ENCODE data around the gene ZNF548.

ZNF548 gene

GRCh38 chr19:57435062-57435978 is 45.7 kb downstream of the ZNF548 start, which contains the start of gene ZNF749:
Gene ZNF749 (plus strand): TSS chr19:57435325. CDS start chr19:57435579, 254 bp downstream.
- peak; percentile 90 for DNase-seq (ENCODE audit: extremely low read depth, low read depth)

GRCh38 chr19:57436417-57436816 is 46.8 kb downstream of the ZNF548 start:
- no peak for TF ChIP-seq CTCF (IDR thresholded peaks at IDR 0.05; ENCODE audit: low read depth, low read length)
- no peak for DNase-seq (ENCODE audit: extremely low read depth, low read depth)

More at GRCh38 chr19:57435062-57435978, 45.7 kb downstream of the ZNF548 start, which contains the start of gene ZNF749:
- no peak for TF ChIP-seq CTCF (IDR thresholded peaks at IDR 0.05; ENCODE audit: low read depth, low read length)

GRCh38 chr19:57437931-57438330 is 48.3 kb downstream of the ZNF548 start:
- no peak for TF ChIP-seq CTCF (IDR thresholded peaks at IDR 0.05; ENCODE audit: low read depth, low read length)

GRCh38 chr19:57438925-57439324 is 49.3 kb downstream of the ZNF548 start:
- no peak for TF ChIP-seq CTCF (IDR thresholded peaks at IDR 0.05; ENCODE audit: low read depth, low read length)

More at GRCh38 chr19:57437931-57438330, 48.3 kb downstream of the ZNF548 start:
- no peak for DNase-seq (ENCODE audit: extremely low read depth, low read depth)

GRCh38 chr19:57441979-57442752 is 52.5 kb downstream of the ZNF548 start:
- no peak for DNase-seq (ENCODE audit: extremely low read depth, low read depth)
- TF ChIP-seq CTCF (IDR thresholded peaks at IDR 0.05; ENCODE audit: low read depth, low read length): no peak

More at GRCh38 chr19:57438925-57439324, 49.3 kb downstream of the ZNF548 start:
- DNase-seq (ENCODE audit: extremely low read depth, low read depth): no peak

- TF ChIP-seq CTCF (IDR thresholded peaks at IDR 0.05; ENCODE audit: low read depth, low read length): no peak
- no peak for DNase-seq (ENCODE audit: extremely low read depth, low read depth)
These were observed 53.6 kb downstream of the ZNF548 start for GRCh38 chr19:57443121-57443696.

Measured in AG09319 (cell line).